WTC11 (cell line): ENCODE results near the gene MYH14. TPM values are rescaled to one million over a fixed set of nuclear protein-coding genes. Genes with fewer than 3 reads are reported as not detected.

ENCODE experiments used
- ATAC-seq: fragments of 200-7000 bp; cut with Tn5 transposase; 2 replicates; pipeline ENCODE4 v1.10.0; 2021; ENCODE audit warnings: mild to moderate bottlenecking, moderate library complexity
- CTCF ChIA-PET: fragments of 300-600 bp; sonication (Branson Sonifier 250); formaldehyde crosslinking; loops from one replicate; lab custom pipeline; 2021; ENCODE audit warnings: antibody characterized with exemption; lab: Charles Lee
- POLR2A ChIA-PET: fragments of 350-600 bp; sonication (Branson Sonifier 250); formaldehyde crosslinking; loops from one replicate; lab custom pipeline; 2021; ENCODE audit warnings: antibody characterized with exemption; lab: Charles Lee
- DNase-seq: peaks from one replicate; pipeline ENCODE4 v3.0.0; 2021; ENCODE audit warnings: low spot score
- H3K27ac Mint-ChIP-seq: 2 replicates; pipeline ENCODE4 v1.8.0; 2021; ENCODE audit warnings: mixed read lengths
- H3K27me3 Mint-ChIP-seq: 2 replicates; pipeline ENCODE4 v1.8.0; 2021; ENCODE audit warnings: low read depth, mild to moderate bottlenecking, moderate library complexity, mixed read lengths
- H3K36me3 Mint-ChIP-seq: 2 replicates; pipeline ENCODE4 v1.8.0; 2021; ENCODE audit warnings: mixed read lengths
- H3K4me1 Mint-ChIP-seq: 2 replicates; pipeline ENCODE4 v1.8.0; 2022; ENCODE audit warnings: mixed read lengths
- H3K4me3 Mint-ChIP-seq: 2 replicates; pipeline ENCODE4 v1.8.0; 2021; ENCODE audit warnings: mild to moderate bottlenecking, moderate library complexity, mixed read lengths
- H3K9me3 Mint-ChIP-seq: 2 replicates; pipeline ENCODE4 v1.8.0; 2021; ENCODE audit warnings: mixed read lengths
- AR ChIP-seq: fragments of 250-450 bp; sonication (Bioruptor Pico); IDR thresholded peaks from 2 replicates; pipeline ENCODE4 v1.9.0; 2021; ENCODE audit warnings: mild to moderate bottlenecking
- CREM ChIP-seq: sonication (generic); formaldehyde crosslinking; IDR thresholded peaks from 2 replicates; pipeline ENCODE4 v1.8.1; 2022; ENCODE audit warnings: mild to moderate bottlenecking, missing genetic modification reagents, moderate library complexity
- E2F5 ChIP-seq: sonication (generic); formaldehyde crosslinking; IDR thresholded peaks from 2 replicates; pipeline ENCODE4 v1.8.1; 2022; ENCODE audit warnings: mild to moderate bottlenecking, moderate library complexity, missing genetic modification reagents
- ERG ChIP-seq: fragments of 250-450 bp; sonication (Bioruptor Pico); IDR thresholded peaks from 2 replicates; pipeline ENCODE4 v1.8.0; 2021; ENCODE audit warnings: mild to moderate bottlenecking
- IRF2 ChIP-seq: sonication (generic); formaldehyde crosslinking; IDR thresholded peaks from 2 replicates; pipeline ENCODE4 v1.8.0; 2022; ENCODE audit warnings: low read depth, missing genetic modification reagents, borderline replicate concordance
- NFATC4 ChIP-seq: fragments of 250-450 bp; sonication (Bioruptor Pico); IDR thresholded peaks from 2 replicates; pipeline ENCODE4 v1.9.0; 2021; ENCODE audit warnings: mild to moderate bottlenecking
- NFYB ChIP-seq: sonication (generic); formaldehyde crosslinking; conservative IDR thresholded peaks from 2 replicates; pipeline ENCODE4 v1.8.0; 2022; ENCODE audit warnings: low read depth, missing genetic modification reagents
- PRDM15 ChIP-seq: sonication (generic); formaldehyde crosslinking; IDR thresholded peaks from 2 replicates; pipeline ENCODE4 v1.8.0; 2022; ENCODE audit warnings: missing genetic modification reagents
- PRRX2 ChIP-seq: fragments of 250-450 bp; sonication (Bioruptor Pico); IDR thresholded peaks from 2 replicates; pipeline ENCODE4 v1.8.0; 2021; ENCODE audit warnings: mild to moderate bottlenecking
- SMAD3 ChIP-seq: sonication (generic); formaldehyde crosslinking; IDR thresholded peaks from 2 replicates; pipeline ENCODE4 v1.8.0; 2022; ENCODE audit warnings: missing genetic modification reagents, mild to moderate bottlenecking, borderline replicate concordance
- SMAD4 ChIP-seq: sonication (generic); formaldehyde crosslinking; IDR thresholded peaks from 2 replicates; pipeline ENCODE4 v1.8.0; 2022; ENCODE audit warnings: mild to moderate bottlenecking, missing genetic modification reagents
- ZNF138 ChIP-seq: sonication (generic); formaldehyde crosslinking; conservative IDR thresholded peaks from 2 replicates; pipeline ENCODE4 v1.8.1; 2022; ENCODE audit warnings: mild to moderate bottlenecking, moderate library complexity, missing genetic modification reagents
- ZNF317 ChIP-seq: sonication (generic); formaldehyde crosslinking; IDR thresholded peaks from 2 replicates; pipeline ENCODE4 v1.8.1; 2023; ENCODE audit warnings: low read depth, mild to moderate bottlenecking, moderate library complexity, missing genetic modification reagents, borderline replicate concordance
- ZNF416 ChIP-seq: fragments of 250-450 bp; sonication (Bioruptor Pico); IDR thresholded peaks from 2 replicates; pipeline ENCODE4 v1.9.0; 2021; ENCODE audit warnings: mild to moderate bottlenecking, inconsistent platforms
- ZNF532 ChIP-seq: fragments of 250-450 bp; sonication (Bioruptor Pico); IDR thresholded peaks from 2 replicates; pipeline ENCODE4 v1.9.0; 2021; ENCODE audit warnings: mild to moderate bottlenecking, borderline replicate concordance
- ZSCAN18 ChIP-seq: fragments of 250-450 bp; sonication (Bioruptor Pico); IDR thresholded peaks from 2 replicates; pipeline ENCODE4 v2.1.2; 2022; ENCODE audit warnings: mild to moderate bottlenecking, moderate library complexity
- total RNA-seq: library from RNA; stranded (reverse); gene quantifications from 3 replicates; pipeline ENCODE4 v1.2.3, GENCODE V29; 2021

The MYH14 gene
- total RNA-seq, 1 experiment from 2014 or later: 25.8 TPM

GRCh38 chr19:50322931-50323781, 119.7 kb downstream of the MYH14 start:
- Mint-ChIP-seq H3K4me1 (peaks cover 38% of the 10 kb centered on the region), H3K36me3 (peaks cover 8% of the 10 kb centered on the region), H3K27ac (no peak overlapping the region), H3K4me3 (no peak overlapping the region), H3K9me3 (no peaks in the 10 kb centered on the region), H3K27me3 (peaks cover 36% of the 10 kb centered on the region)
- TF ChIP-seq E2F5 (CRISPR knock-in tag) (no peak), ZNF532 (no peak), NFATC4 (CRISPR knock-in tag) (no peak), IRF2 (CRISPR knock-in tag) (no peak), ERG (CRISPR knock-in tag) (no peak), SMAD4 (no peak), AR (CRISPR knock-in tag) (no peak), NFYB (CRISPR knock-in tag) (no peak), ZNF416 (CRISPR knock-in tag) (no peak), PRRX2 (CRISPR knock-in tag) (no peak), SMAD3 (CRISPR knock-in tag) (no peak), ZNF138 (CRISPR knock-in tag) (no peak)
- DNase-seq (no peak), ATAC-seq (no peak)
- ChIA-PET CTCF (interaction anchor here (0.6 to 1.2 kb wide), 2 partner anchors 9 to 86 kb away, joined by 3 to 4 read pairs; no protein-coding TSS in a partner anchor), POLR2A (no interaction called here)

- Mint-ChIP-seq H3K36me3 (peaks cover 8% of the 10 kb centered on the region), H3K4me1 (peaks cover 38% of the 10 kb centered on the region), H3K27ac (no peak overlapping the region), H3K9me3 (no peaks in the 10 kb centered on the region), H3K4me3 (no peak overlapping the region), H3K27me3 (peaks cover 36% of the 10 kb centered on the region)
- TF ChIP-seq CREM (no peak), ZSCAN18 (CRISPR knock-in tag) (no peak), ZNF317 (no peak), PRDM15 (CRISPR knock-in tag) (no peak), SMAD4 (no peak)
- ATAC-seq: no peak
- POLR2A ChIA-PET: no interaction called here
- CTCF ChIA-PET: no interaction called here
- DNase-seq: no peak
Observed at GRCh38 chr19:50323782-50324133, 120.3 kb downstream of the MYH14 start.
